Measurements from ENCODE around the gene OS9. TPM values are rescaled to one million over a fixed set of nuclear protein-coding genes. Genes with fewer than 3 reads are reported as not detected.

OS9 gene
- total and polyA plus RNA-seq, 2 of the 4 experiments (the other 2 are of a cell fraction): 159 to 272 TPM

DNA sequence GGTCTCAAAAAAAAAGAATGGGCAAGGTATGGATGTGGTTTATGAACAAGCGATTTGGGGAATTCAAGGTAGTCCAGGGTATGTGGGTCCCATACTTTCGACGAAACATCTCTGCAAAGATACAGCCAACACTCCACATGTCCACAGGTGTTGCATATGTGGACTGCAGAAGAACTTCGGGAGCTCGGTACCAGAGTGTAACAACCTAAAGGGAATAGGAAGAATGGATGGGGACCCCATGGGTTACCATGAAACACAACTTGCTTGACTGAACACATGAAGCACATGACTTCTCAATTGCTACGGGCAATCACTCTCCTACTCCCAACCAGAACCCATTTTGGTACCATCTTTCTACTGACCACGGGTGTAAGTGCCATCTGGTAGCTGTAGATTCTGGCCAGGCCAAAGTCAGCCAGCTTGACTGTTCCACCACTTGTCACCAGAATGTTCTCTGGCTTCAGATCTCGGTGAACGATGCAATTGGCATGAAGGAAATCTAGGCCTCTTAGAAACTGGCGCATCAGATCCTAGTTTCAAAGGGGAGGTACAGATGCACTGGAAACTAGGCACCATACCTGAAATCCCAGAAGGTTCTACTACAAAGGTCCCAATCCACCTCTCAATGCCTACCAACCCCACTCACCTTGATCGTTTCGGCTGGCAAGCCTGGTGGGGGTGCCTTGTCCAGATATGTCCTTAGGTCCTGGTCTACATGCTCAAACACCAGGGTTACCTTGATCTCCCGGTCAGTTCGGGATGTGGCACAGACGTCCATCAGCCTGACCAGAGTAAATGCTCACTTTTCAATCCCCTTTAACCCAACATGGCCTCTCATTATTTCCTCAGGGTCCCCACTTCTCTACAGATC is 56.9 kb downstream of the OS9 start:
- Histone ChIP-seq H4K20me1 (ENCODE audit: insufficient read depth, low read length) (0 out of 2 replicates have a peak, but pooled peaks cover 7% of the 10 kb centered on the region), H3K4me2 (ENCODE audit: low read depth, low read length) (peak overlapping the region; percentile 96), H3K9ac (ENCODE audit: low read depth, low read length) (peak overlapping the region; percentile 88), H3K23ac (ENCODE audit: low read depth, low read length) (peak overlapping the region; percentile 95), H3K4me3 (ENCODE audit: insufficient read depth, low read depth, low read length) (peak overlapping the region; percentile 59), H4K5ac (ENCODE audit: low read depth, low read length) (peak overlapping the region; percentile 59; the same call in 1 of the 2 replicates), H2BK15ac (ENCODE audit: low read depth, low read length) (no peak overlapping the region), H3K79me1 (ENCODE audit: low read depth in 1 of 2, low read length in 2 of 2) (peaks cover 22 to 49% of the 10 kb centered on the region in 2 experiments; a peak in 3 of 4 replicates), H2AK9ac (replicated peaks; ENCODE audit: low read depth, low read length, poor library complexity) (peak overlapping the region; percentile 97), H2BK5ac (ENCODE audit: low read depth, low read length, poor library complexity, severe bottlenecking) (peak overlapping the region; percentile 79), H4K91ac (ENCODE audit: insufficient read depth, low read depth, low read length) (peak overlapping the region; percentile 73; the same call in 1 of the 2 replicates), H2AFZ (replicated peaks; ENCODE audit: low read length, poor library complexity) (no peak overlapping the region), H3K18ac (ENCODE audit: low read depth, low read length) (no peak overlapping the region), H3K4ac (ENCODE audit: low read depth, low read length) (peak overlapping the region; percentile 91), H3K9me3 (ENCODE audit: control insufficient read depth, insufficient read depth, low read length) (no peaks in the 10 kb centered on the region), H3K14ac (replicated peaks; ENCODE audit: low read depth, low read length) (peak overlapping the region; percentile 97), H2BK20ac (ENCODE audit: low read depth, low read length) (no peak overlapping the region), H3K56ac (ENCODE audit: extremely low read depth, insufficient read depth, low read length) (peak overlapping the region; percentile 91; the same call in 1 of the 2 replicates), H3K27ac (ENCODE audit: insufficient read depth, low read length) (peak overlapping the region; percentile 90), H3K4me1 (ENCODE audit: control insufficient read depth, insufficient read depth, low read length) (peaks cover 8% of the 10 kb centered on the region), H4K8ac (ENCODE audit: low read depth in 2 of 2, low read length in 2 of 2) (peak overlapping the region; percentile 56 to 93; a peak in 2 of 4 replicates), H3K27me3 (ENCODE audit: control insufficient read depth, insufficient read depth, low read length) (peaks cover 7% of the 10 kb centered on the region; the same call in 1 of the 2 replicates), H2BK120ac (ENCODE audit: low read depth, low read length) (no peak overlapping the region), H3K36me3 (ENCODE audit: control insufficient read depth, insufficient read depth, low read length) (peaks cover 24% of the 10 kb centered on the region), H3K9me1 (ENCODE audit: insufficient read depth, low read length) (peaks cover 17% of the 10 kb centered on the region), H2AK5ac (ENCODE audit: low read depth, low read length) (peak overlapping the region; percentile 90)
- TF ChIP-seq POLR2A (IDR thresholded peaks at IDR 0.05; ENCODE audit: low read depth, low read length): no peak
- no peak for TF ChIP-seq NFE2L2 (IDR thresholded peaks at IDR 0.05; ENCODE audit: low read depth, low read length)
- TF ChIP-seq FOS (IDR thresholded peaks at IDR 0.05; ENCODE audit: low read depth, low read length): no peak
- TF ChIP-seq, protein P1, sequence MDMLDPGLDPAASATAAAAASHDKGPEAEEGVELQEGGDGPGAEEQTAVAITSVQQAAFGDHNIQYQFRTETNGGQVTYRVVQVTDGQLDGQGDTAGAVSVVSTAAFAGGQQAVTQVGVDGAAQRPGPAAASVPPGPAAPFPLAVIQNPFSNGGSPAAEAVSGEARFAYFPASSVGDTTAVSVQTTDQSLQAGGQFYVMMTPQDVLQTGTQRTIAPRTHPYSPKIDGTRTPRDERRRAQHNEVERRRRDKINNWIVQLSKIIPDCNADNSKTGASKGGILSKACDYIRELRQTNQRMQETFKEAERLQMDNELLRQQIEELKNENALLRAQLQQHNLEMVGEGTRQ (IDR thresholded peaks at IDR 0.05; ENCODE audit: low read depth, low read length): no peak
- TF ChIP-seq RCOR1 (IDR thresholded peaks at IDR 0.05; ENCODE audit: insufficient replicate concordance, low read length): no peak
- no peak for TF ChIP-seq CEBPB (IDR thresholded peaks at IDR 0.05; ENCODE audit: low read depth, low read length)
- TF ChIP-seq RFX5 (IDR thresholded peaks at IDR 0.05; ENCODE audit: low read depth, low read length): no peak
- no peak for TF ChIP-seq ELK1 (IDR thresholded peaks at IDR 0.05; ENCODE audit: borderline replicate concordance, low read depth, low read length)
- intact Hi-C loops (cut with micrococcal nuclease): no loop called here
- no peak for ATAC-seq (ENCODE audit: low read depth)
- ChIA-PET CTCF (interaction anchor here (1.1 kb wide), 1 partner anchor 14 kb away, joined by 3 read pairs; no protein-coding TSS in a partner anchor), POLR2A (ENCODE audit: unreplicated experiment) (no interaction called here)
- in situ Hi-C loops (cut with MboI; ENCODE audit: low sequenced_read_pairs): no loop called here
- BruUV-seq (replicated peaks): no TSS peak
- WGBS, 2 experiments (ENCODE audit: extremely low coverage in 2 of 2, insufficient read length in 1 of 2): 100% methylated on average over 2 of the region's 15 CpGs; no CpG with 5 or more reads in 1 of the 2 experiments
- DNase-seq: peak; percentile 12
- dilution Hi-C loops (cut with HindIII; ENCODE audit: low sequenced_read_pairs, unreplicated experiment): no loop called here

All from IMR-90 (cell line).